Right lobe of liver (tissue), 6 donors: Measurements from ENCODE around the gene MYO5B. TPM values are rescaled to one million over a fixed set of nuclear protein-coding genes. Genes with fewer than 3 reads are reported as not detected.

ENCODE experiments used
- ATAC-seq, 4 donors: fragments of 200-7000 bp; cut with Tn5 transposase; one replicate each; pipeline ENCODE4 v1.9.1; 2020; ENCODE audit warnings: mild to moderate bottlenecking in 4 of 4, moderate library complexity in 4 of 4
- DNase-seq, 3 donors: peaks; one replicate each; pipeline ENCODE4 v3.0.0-alpha.2; 2020
- H3K27ac ChIP-seq, 3 donors: fragments of 200-600 bp; one replicate each; pipeline ENCODE4 v1.8.0; 2022
- H3K27me3 ChIP-seq, 2 donors: fragments of 200-600 bp; one replicate each; pipeline ENCODE4 v1.8.0; 2022
- H3K36me3 ChIP-seq, 4 donors: fragments of 200-600 bp; sonication (generic) in 1 of 4; one replicate each; pipeline versions ENCODE4 v1.5.1 to v1.8.0; 2017 to 2022; ENCODE audit warnings: control low read depth in 1 of 4
- H3K4me1 ChIP-seq, 4 donors: fragments of 200-600 bp; sonication (generic) in 1 of 4; one replicate each; pipeline versions ENCODE4 v1.5.1 to v1.8.0; 2017 to 2022; ENCODE audit warnings: control low read depth in 1 of 4
- H3K4me3 ChIP-seq, 3 donors: fragments of 200-600 bp; one replicate each; pipeline ENCODE4 v1.8.0; 2022
- H3K9me3 ChIP-seq, 4 donors: fragments of 200-600 bp; sonication (generic) in 1 of 4; one replicate each; pipeline versions ENCODE4 v1.5.1 to v1.8.0; 2017 to 2022; ENCODE audit warnings: control low read depth in 1 of 4
- CTCF ChIP-seq, 4 donors: fragments of 200-600 bp in 3 of 4; fragments of 450-650 bp in 1 of 4; IDR thresholded peaks; one replicate each; pipeline versions ENCODE4 v1.5.1 to v1.8.0; 2016 to 2022; ENCODE audit warnings: antibody characterized with exemption in 4 of 4, mild to moderate bottlenecking in 2 of 4
- POLR2A ChIP-seq: fragments of 450-650 bp; IDR thresholded peaks from one replicate; pipeline ENCODE4 v1.6.1; 2017; ENCODE audit warnings: antibody characterized with exemption, mild to moderate bottlenecking
- WGBS: methylation state at CpG from one replicate; pipeline ENCODE4 v1.1.6; 2018; ENCODE audit warnings: low coverage, low lambda C conversion rate; ENCODE audit not compliant: insufficient coverage; ENCODE audit errors: missing lambda C conversion rate; 5-methylcytosine and 5-hydroxymethylcytosine counted together
- intact Hi-C, 2 donors: fragments of 100-400 bp; cut with DNase I; formaldehyde crosslinking; loops; one replicate each; pipeline versions ENCODE4 v1.11.2 to v1.14.1; 2022
- total RNA-seq, 6 experiments: library from RNA; depleted of rRNA in 2 of 6; stranded (reverse); fragments of >200 nt in 2 of 6; fragmentation: NEBNext Ultra II Directional in 3 of 6; extraction: Animal tissue kit (Norgen Biotek cat#: 25700) in 3 of 6; gene quantifications; one replicate each; pipeline versions ENCODE4 v1.1.0 to v1.2.4, GENCODE V29; 2016 to 2023
- donor health status: DM: no; HTN: yes; CAD: no.
- donor health status: DM: no; HTN: no; CAD: no.
- donor health status: DM: no; HTN: no; CAD: no.
- donor health status: DM: no; HTN: yes; CAD: no.
- donor health status: DM: no; HTN: yes; CAD: no.

MYO5B gene
- total RNA-seq, 6 experiments from 2014 or later: 13.4 to 25.1 (median 16.6) TPM

GRCh38 chr18:50117863-50118262 lies 77.1 kb downstream of the MYO5B start:
- H3K36me3 ChIP-seq: no peaks in the 10 kb centered on the region
- ATAC-seq: peak in 1 of 4 donors; percentile 20
- H3K9me3 ChIP-seq: no peaks in the 10 kb centered on the region
- WGBS: 58% methylated on average over 3 of the region's 3 CpGs
- no peaks in the 10 kb centered on the region for H3K27me3 ChIP-seq
- no peak for DNase-seq
- H3K4me1 ChIP-seq: peaks cover 0 to 4% (median 0%) of the 10 kb centered on the region in 4 donors
- no peak overlapping the region for H3K27ac ChIP-seq
- no peak overlapping the region for H3K4me3 ChIP-seq
- TF ChIP-seq POLR2A (no peak), CTCF (IDR thresholded peaks at IDR 0.05) (no peak)
- intact Hi-C loops: no loop called here

- DNase-seq (no peak), ATAC-seq (peak; percentile 77 to 91 (median 82))
- Histone ChIP-seq H3K36me3 (no peaks in the 10 kb centered on the region), H3K4me1 (peaks cover 0 to 4% (median 0%) of the 10 kb centered on the region in 4 donors), H3K9me3 (no peaks in the 10 kb centered on the region), H3K27me3 (no peaks in the 10 kb centered on the region), H3K27ac (no peak overlapping the region), H3K4me3 (no peak overlapping the region)
- 22% methylated on average over 2 of the region's 2 CpGs for WGBS
- intact Hi-C loops: no loop called here
- no peak for TF ChIP-seq POLR2A
These were observed 79.9 kb downstream of the MYO5B start for GRCh38 chr18:50115095-50115494.

- WGBS: 84% methylated on average over 5 of the region's 6 CpGs
- no peak for TF ChIP-seq POLR2A
- TF ChIP-seq CTCF (IDR thresholded peaks at IDR 0.05): no peak
- Histone ChIP-seq H3K4me1 (peaks cover 0 to 4% (median 0%) of the 10 kb centered on the region in 4 donors), H3K9me3 (no peaks in the 10 kb centered on the region), H3K4me3 (no peak overlapping the region), H3K27ac (no peak overlapping the region), H3K27me3 (no peaks in the 10 kb centered on the region), H3K36me3 (no peaks in the 10 kb centered on the region)
- DNase-seq (no peak), ATAC-seq (no peak)
- intact Hi-C loops: no loop called here
These were observed 80.5 kb downstream of the MYO5B start for GRCh38 chr18:50114448-50114847.

GRCh38 chr18:50113726-50114125 lies 81.2 kb downstream of the MYO5B start:
- no peaks in the 10 kb centered on the region for H3K9me3 ChIP-seq
- peaks cover 0 to 4% (median 0%) of the 10 kb centered on the region in 4 donors for H3K4me1 ChIP-seq
- WGBS: 63% methylated on average over 2 of the region's 2 CpGs
- TF ChIP-seq POLR2A (no peak), CTCF (IDR thresholded peaks at IDR 0.05) (no peak)
- no peak for ATAC-seq
- intact Hi-C loops: no loop called here
- H3K4me3 ChIP-seq: no peak overlapping the region
- DNase-seq: no peak
- H3K27me3 ChIP-seq: no peaks in the 10 kb centered on the region
- H3K36me3 ChIP-seq: no peaks in the 10 kb centered on the region
- H3K27ac ChIP-seq: no peak overlapping the region

GRCh38 chr18:50111398-50111797 lies 83.5 kb downstream of the MYO5B start:
- H3K27ac ChIP-seq: no peak overlapping the region
- peaks cover 0 to 4% (median 0%) of the 10 kb centered on the region in 4 donors for H3K4me1 ChIP-seq
- peak in 1 of 4 donors; percentile 14 for TF ChIP-seq CTCF (IDR thresholded peaks at IDR 0.05)
- no peak for TF ChIP-seq POLR2A
- no peaks in the 10 kb centered on the region for H3K27me3 ChIP-seq
- no peak overlapping the region for H3K4me3 ChIP-seq
- no peaks in the 10 kb centered on the region for H3K9me3 ChIP-seq
- ATAC-seq (no peak), DNase-seq (no peak)
- H3K36me3 ChIP-seq: no peaks in the 10 kb centered on the region
- 82% methylated on average over 1 of the region's 1 CpG for WGBS
- intact Hi-C loops: no loop called here
